WTC11 (cell line): Measurements from ENCODE around the gene BPGM. TPM values are rescaled to one million over a fixed set of nuclear protein-coding genes. Genes with fewer than 3 reads are reported as not detected.

Experiments
- ATAC-seq: fragments of 200-7000 bp; cut with Tn5 transposase; 2 replicates; pipeline ENCODE4 v1.10.0; 2021; ENCODE audit warnings: mild to moderate bottlenecking, moderate library complexity
- CTCF ChIA-PET: fragments of 300-600 bp; sonication (Branson Sonifier 250); formaldehyde crosslinking; loops from one replicate; lab custom pipeline; 2021; ENCODE audit warnings: antibody characterized with exemption; lab: Charles Lee
- POLR2A ChIA-PET: fragments of 350-600 bp; sonication (Branson Sonifier 250); formaldehyde crosslinking; loops from one replicate; lab custom pipeline; 2021; ENCODE audit warnings: antibody characterized with exemption; lab: Charles Lee
- DNase-seq: peaks from one replicate; pipeline ENCODE4 v3.0.0; 2021; ENCODE audit warnings: low spot score
- H3K27ac Mint-ChIP-seq: 2 replicates; pipeline ENCODE4 v1.8.0; 2021; ENCODE audit warnings: mixed read lengths
- H3K27me3 Mint-ChIP-seq: 2 replicates; pipeline ENCODE4 v1.8.0; 2021; ENCODE audit warnings: low read depth, mild to moderate bottlenecking, moderate library complexity, mixed read lengths
- H3K36me3 Mint-ChIP-seq: 2 replicates; pipeline ENCODE4 v1.8.0; 2021; ENCODE audit warnings: mixed read lengths
- H3K4me1 Mint-ChIP-seq: 2 replicates; pipeline ENCODE4 v1.8.0; 2022; ENCODE audit warnings: mixed read lengths
- H3K4me3 Mint-ChIP-seq: 2 replicates; pipeline ENCODE4 v1.8.0; 2021; ENCODE audit warnings: mild to moderate bottlenecking, moderate library complexity, mixed read lengths
- H3K9me3 Mint-ChIP-seq: 2 replicates; pipeline ENCODE4 v1.8.0; 2021; ENCODE audit warnings: mixed read lengths
- AR ChIP-seq: fragments of 250-450 bp; sonication (Bioruptor Pico); IDR thresholded peaks from 2 replicates; pipeline ENCODE4 v1.9.0; 2021; ENCODE audit warnings: mild to moderate bottlenecking
- CREM ChIP-seq: sonication (generic); formaldehyde crosslinking; IDR thresholded peaks from 2 replicates; pipeline ENCODE4 v1.8.1; 2022; ENCODE audit warnings: mild to moderate bottlenecking, missing genetic modification reagents, moderate library complexity
- ELF4 ChIP-seq: sonication (generic); formaldehyde crosslinking; IDR thresholded peaks from 2 replicates; pipeline ENCODE4 v1.8.1; 2022; ENCODE audit warnings: low read depth, mild to moderate bottlenecking, moderate library complexity, missing genetic modification reagents
- EMX1 ChIP-seq: fragments of 250-450 bp; sonication (Bioruptor Pico); IDR thresholded peaks from 2 replicates; pipeline ENCODE4 v1.8.0; 2021; ENCODE audit warnings: mild to moderate bottlenecking
- FOXJ3 ChIP-seq: sonication (generic); formaldehyde crosslinking; IDR thresholded peaks from 2 replicates; pipeline ENCODE4 v1.9.0; 2021; ENCODE audit warnings: missing genetic modification reagents, mild to moderate bottlenecking, borderline replicate concordance
- FOXP4 ChIP-seq: sonication (generic); formaldehyde crosslinking; IDR thresholded peaks from 2 replicates; pipeline ENCODE4 v1.8.0; 2022; ENCODE audit warnings: mild to moderate bottlenecking, missing genetic modification reagents
- GTF2I ChIP-seq: fragments of 250-450 bp; sonication (Bioruptor Pico); conservative IDR thresholded peaks from 2 replicates; pipeline ENCODE4 v1.4.0; 2021; ENCODE audit warnings: mild to moderate bottlenecking
- HMGXB4 ChIP-seq: sonication (generic); formaldehyde crosslinking; IDR thresholded peaks from 2 replicates; pipeline ENCODE4 v1.8.1; 2023; ENCODE audit warnings: mild to moderate bottlenecking, moderate library complexity, missing genetic modification reagents
- JUN ChIP-seq: sonication (generic); formaldehyde crosslinking; IDR thresholded peaks from 2 replicates; pipeline ENCODE4 v1.8.0; 2023; ENCODE audit warnings: mild to moderate bottlenecking, missing genetic modification reagents
- MAX ChIP-seq: sonication (generic); formaldehyde crosslinking; IDR thresholded peaks from 2 replicates; pipeline ENCODE4 v1.8.0; 2022; ENCODE audit warnings: mild to moderate bottlenecking, missing genetic modification reagents
- NFATC4 ChIP-seq: fragments of 250-450 bp; sonication (Bioruptor Pico); IDR thresholded peaks from 2 replicates; pipeline ENCODE4 v1.9.0; 2021; ENCODE audit warnings: mild to moderate bottlenecking
- NR1H2 ChIP-seq: sonication (generic); formaldehyde crosslinking; IDR thresholded peaks from 2 replicates; pipeline ENCODE4 v1.9.0; 2021; ENCODE audit warnings: mild to moderate bottlenecking, moderate library complexity, missing genetic modification reagents
- PRRX2 ChIP-seq: fragments of 250-450 bp; sonication (Bioruptor Pico); IDR thresholded peaks from 2 replicates; pipeline ENCODE4 v1.8.0; 2021; ENCODE audit warnings: mild to moderate bottlenecking
- RELA ChIP-seq: sonication (generic); formaldehyde crosslinking; IDR thresholded peaks from 2 replicates; pipeline ENCODE4 v1.8.1; 2022; ENCODE audit warnings: missing genetic modification reagents, mild to moderate bottlenecking, borderline replicate concordance
- USF2 ChIP-seq: sonication (generic); formaldehyde crosslinking; IDR thresholded peaks from 2 replicates; pipeline ENCODE4 v1.8.1; 2023; ENCODE audit warnings: mild to moderate bottlenecking, missing genetic modification reagents, moderate library complexity
- ZMAT4 ChIP-seq: fragments of 250-450 bp; sonication (Bioruptor Pico); IDR thresholded peaks from 2 replicates; pipeline ENCODE4 v1.9.0; 2021; ENCODE audit warnings: mild to moderate bottlenecking
- ZNF121 ChIP-seq: sonication (generic); formaldehyde crosslinking; IDR thresholded peaks from 2 replicates; pipeline ENCODE4 v1.8.0; 2023; ENCODE audit warnings: missing genetic modification reagents
- ZNF263 ChIP-seq: sonication (generic); formaldehyde crosslinking; IDR thresholded peaks from 2 replicates; pipeline ENCODE4 v1.8.1; 2022; ENCODE audit warnings: low read depth, mild to moderate bottlenecking, moderate library complexity, missing genetic modification reagents
- ZNF512 ChIP-seq: sonication (generic); formaldehyde crosslinking; IDR thresholded peaks from 2 replicates; pipeline ENCODE4 v1.8.1; 2022; ENCODE audit warnings: missing genetic modification reagents, borderline replicate concordance
- ZSCAN18 ChIP-seq: fragments of 250-450 bp; sonication (Bioruptor Pico); IDR thresholded peaks from 2 replicates; pipeline ENCODE4 v2.1.2; 2022; ENCODE audit warnings: mild to moderate bottlenecking, moderate library complexity
- total RNA-seq: library from RNA; stranded (reverse); gene quantifications from 3 replicates; pipeline ENCODE4 v1.2.3, GENCODE V29; 2021

Gene BPGM
- total RNA-seq, 1 experiment from 2014 or later = 14.6 TPM

GRCh38 chr7:134694767-134695166, 48.1 kb downstream of the BPGM start (continued):
- no peak for TF ChIP-seq FOXP4 (CRISPR knock-in tag)
- no peak for TF ChIP-seq NFATC4 (CRISPR knock-in tag)
- TF ChIP-seq ZNF263 (CRISPR knock-in tag) = no peak
- no peak for TF ChIP-seq CREM
- no peak for TF ChIP-seq GTF2I (CRISPR knock-in tag)
- TF ChIP-seq PRRX2 (CRISPR knock-in tag) = no peak
- TF ChIP-seq ELF4 (CRISPR knock-in tag) = no peak

- ATAC-seq (no peak), DNase-seq (no peak)
- CTCF ChIA-PET = interaction anchor here (1.0 to 1.9 kb wide), 2 partner anchors 62 to 291 kb away, joined by 3 to 9 read pairs; partner anchors contain the start of gene AGBL3
- no peak for TF ChIP-seq MAX (CRISPR knock-in tag)
- no peak for TF ChIP-seq HMGXB4 (CRISPR knock-in tag)
- TF ChIP-seq RELA = no peak
- TF ChIP-seq AR = no peak
- no peak for TF ChIP-seq FOXJ3 (CRISPR knock-in tag)
- TF ChIP-seq EMX1 (CRISPR knock-in tag) = no peak
- TF ChIP-seq ZNF121 (CRISPR knock-in tag) = no peak
- TF ChIP-seq ZMAT4 (CRISPR knock-in tag) = no peak
- TF ChIP-seq ZNF512 (CRISPR knock-in tag) = no peak
- no peak for TF ChIP-seq ZSCAN18 (CRISPR knock-in tag)
- TF ChIP-seq USF2 (CRISPR knock-in tag) = no peak
- TF ChIP-seq CREM = no peak
- no peak for TF ChIP-seq NR1H2 (CRISPR knock-in tag)
- TF ChIP-seq ZNF263 (CRISPR knock-in tag) = no peak
- no peak for TF ChIP-seq JUN (CRISPR knock-in tag)
- H3K4me1 Mint-ChIP-seq = peaks cover 22% of the 10 kb centered on the region
- no peaks in the 10 kb centered on the region for H3K27me3 Mint-ChIP-seq
- H3K4me3 Mint-ChIP-seq = no peak overlapping the region
- H3K27ac Mint-ChIP-seq = peak overlapping the region; percentile 67; the same call in 1 of the 2 replicates
- H3K36me3 Mint-ChIP-seq = no peaks in the 10 kb centered on the region
- H3K9me3 Mint-ChIP-seq = no peaks in the 10 kb centered on the region
- POLR2A ChIA-PET = no interaction called here
These were observed 48.7 kb downstream of the BPGM start for GRCh38 chr7:134695321-134695860.
